ENCODE measurements around the gene PARD3B. TPM values are rescaled to one million over a fixed set of nuclear protein-coding genes. Genes with fewer than 3 reads are reported as not detected.

PARD3B gene, protein sequence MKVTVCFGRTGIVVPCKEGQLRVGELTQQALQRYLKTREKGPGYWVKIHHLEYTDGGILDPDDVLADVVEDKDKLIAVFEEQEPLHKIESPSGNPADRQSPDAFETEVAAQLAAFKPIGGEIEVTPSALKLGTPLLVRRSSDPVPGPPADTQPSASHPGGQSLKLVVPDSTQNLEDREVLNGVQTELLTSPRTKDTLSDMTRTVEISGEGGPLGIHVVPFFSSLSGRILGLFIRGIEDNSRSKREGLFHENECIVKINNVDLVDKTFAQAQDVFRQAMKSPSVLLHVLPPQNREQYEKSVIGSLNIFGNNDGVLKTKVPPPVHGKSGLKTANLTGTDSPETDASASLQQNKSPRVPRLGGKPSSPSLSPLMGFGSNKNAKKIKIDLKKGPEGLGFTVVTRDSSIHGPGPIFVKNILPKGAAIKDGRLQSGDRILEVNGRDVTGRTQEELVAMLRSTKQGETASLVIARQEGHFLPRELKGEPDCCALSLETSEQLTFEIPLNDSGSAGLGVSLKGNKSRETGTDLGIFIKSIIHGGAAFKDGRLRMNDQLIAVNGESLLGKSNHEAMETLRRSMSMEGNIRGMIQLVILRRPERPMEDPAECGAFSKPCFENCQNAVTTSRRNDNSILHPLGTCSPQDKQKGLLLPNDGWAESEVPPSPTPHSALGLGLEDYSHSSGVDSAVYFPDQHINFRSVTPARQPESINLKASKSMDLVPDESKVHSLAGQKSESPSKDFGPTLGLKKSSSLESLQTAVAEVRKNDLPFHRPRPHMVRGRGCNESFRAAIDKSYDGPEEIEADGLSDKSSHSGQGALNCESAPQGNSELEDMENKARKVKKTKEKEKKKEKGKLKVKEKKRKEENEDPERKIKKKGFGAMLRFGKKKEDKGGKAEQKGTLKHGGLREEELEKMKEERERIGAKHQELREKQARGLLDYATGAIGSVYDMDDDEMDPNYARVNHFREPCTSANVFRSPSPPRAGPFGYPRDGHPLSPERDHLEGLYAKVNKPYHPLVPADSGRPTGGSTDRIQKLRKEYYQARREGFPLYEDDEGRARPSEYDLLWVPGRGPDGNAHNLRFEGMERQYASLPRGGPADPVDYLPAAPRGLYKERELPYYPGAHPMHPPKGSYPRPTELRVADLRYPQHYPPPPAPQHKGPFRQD (N-terminal part only)
- 37.4 TPM for polyA plus RNA-seq (ENCODE audit: insufficient read length)
- long read RNA-seq, donor 1, partial matches to known transcripts, result 6 of 6 reads
- long read RNA-seq, donor 1, other reads (novel, unspliced or antisense), result 0 of 6 reads
- long read RNA-seq, donor 2, partial matches to known transcripts, result 5 of 5 reads
- long read RNA-seq, donor 2, other reads (novel, unspliced or antisense), result 0 of 5 reads
- long read RNA-seq, donor 3, full-length matches to known transcripts, result 1 of 1 reads
- long read RNA-seq, donor 3, partial matches to known transcripts, result 0 of 1 reads
- long read RNA-seq, donor 3, other reads (novel, unspliced or antisense), result 0 of 1 reads
- long read RNA-seq, donor 4, result 0 reads
- long read RNA-seq, donor 5, result 0 reads
- long read RNA-seq, donor 6, result 0 reads
- long read RNA-seq, donor 7, partial matches to known transcripts, result 45 of 46 reads
- long read RNA-seq, donor 7, other reads (novel, unspliced or antisense), result 0 of 46 reads
- long read RNA-seq, donor 8, partial matches to known transcripts, result 17 of 17 reads
- long read RNA-seq, donor 8, other reads (novel, unspliced or antisense), result 0 of 17 reads

DNA sequence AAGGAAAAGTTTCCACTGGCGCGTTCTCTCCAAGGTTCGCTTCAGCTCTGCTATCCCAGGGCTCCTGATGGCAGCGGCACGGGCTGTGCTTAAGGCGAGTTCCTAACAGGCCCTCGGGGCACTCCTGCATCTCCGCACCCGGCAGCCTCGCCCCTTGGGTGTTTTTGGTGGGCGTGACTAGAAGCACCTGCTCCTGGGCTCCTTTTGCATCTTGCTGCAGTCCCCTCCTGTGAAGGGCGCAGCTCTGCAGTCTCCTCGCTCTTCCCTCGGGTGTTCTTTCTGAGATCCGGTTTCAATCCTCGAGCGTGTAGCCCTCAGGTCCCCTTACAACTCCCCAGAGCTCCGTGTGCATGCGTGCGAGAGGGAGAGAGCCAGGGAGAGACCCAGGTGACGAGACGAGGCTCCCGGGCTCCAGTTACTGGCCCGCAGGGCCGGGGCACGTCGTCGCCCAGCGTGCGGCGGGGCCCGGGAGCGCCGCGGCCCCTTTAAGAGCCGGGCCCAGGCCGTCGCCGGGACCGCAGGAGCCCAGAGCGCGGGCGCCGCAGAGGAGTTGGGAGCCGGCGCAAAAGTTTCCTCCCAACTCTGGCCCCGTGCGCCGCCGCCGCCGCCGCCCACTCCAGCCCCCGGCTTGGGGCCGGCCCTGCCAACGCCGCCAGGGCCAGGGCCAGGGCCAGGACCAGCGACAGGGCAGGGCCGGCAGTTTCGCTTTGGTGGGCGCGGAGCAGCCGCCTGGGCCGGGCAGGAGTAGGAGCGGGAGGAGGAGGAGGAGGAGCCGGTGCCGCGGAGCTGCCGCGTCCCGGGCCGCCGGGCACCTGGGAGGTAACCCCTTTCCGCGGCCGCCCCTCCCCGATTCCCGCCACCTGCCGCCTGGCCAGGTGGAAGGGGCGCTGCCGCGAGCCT lies at the start of gene PARD3B:
Gene PARD3B (plus strand): TSS at position 515 of the 900 bp plus-strand sequence. CDS start 525 bp downstream, outside the sequence.
- peak; percentile 71 for DNase-seq

DNA sequence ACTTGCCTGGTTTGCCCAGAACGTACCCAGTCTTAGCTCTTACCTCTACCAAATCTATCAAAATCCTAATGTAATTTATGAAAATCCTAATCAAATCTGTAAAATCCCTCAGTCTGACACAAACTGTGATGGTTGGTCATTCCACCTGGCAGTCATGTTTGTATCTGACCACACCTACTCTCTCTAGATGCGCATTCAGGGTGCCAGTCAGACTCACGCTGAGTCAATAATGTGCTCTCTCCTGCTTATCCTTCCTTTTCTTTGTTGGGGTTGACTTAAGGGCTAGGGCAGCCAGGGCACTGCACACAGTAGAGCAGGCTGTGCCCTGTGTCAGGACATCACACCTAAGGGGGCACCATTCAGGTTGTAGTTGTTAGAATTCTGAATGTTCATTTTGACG lies 48.5 kb upstream of the PARD3B start:
- DNase-seq, result no peak

DNA sequence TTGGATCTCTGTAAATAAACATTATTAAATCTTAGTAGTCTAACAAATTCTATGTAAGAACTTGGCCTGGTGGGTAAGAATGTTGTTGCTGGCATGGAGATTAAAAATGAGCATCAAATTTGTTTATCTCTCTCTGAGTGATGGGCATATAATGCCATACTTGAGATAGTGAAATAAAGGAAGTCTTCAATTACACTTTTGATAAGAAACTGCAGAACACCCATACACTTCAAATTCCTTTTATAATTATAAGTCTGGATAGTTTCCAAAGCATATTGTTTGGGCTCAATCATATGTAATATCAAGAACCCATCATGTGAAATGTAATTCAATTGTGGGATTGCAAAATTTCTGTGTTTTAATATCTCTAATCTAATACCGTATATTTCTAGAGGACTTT lies 47.4 kb upstream of the PARD3B start:
- DNase-seq, result no peak

DNA sequence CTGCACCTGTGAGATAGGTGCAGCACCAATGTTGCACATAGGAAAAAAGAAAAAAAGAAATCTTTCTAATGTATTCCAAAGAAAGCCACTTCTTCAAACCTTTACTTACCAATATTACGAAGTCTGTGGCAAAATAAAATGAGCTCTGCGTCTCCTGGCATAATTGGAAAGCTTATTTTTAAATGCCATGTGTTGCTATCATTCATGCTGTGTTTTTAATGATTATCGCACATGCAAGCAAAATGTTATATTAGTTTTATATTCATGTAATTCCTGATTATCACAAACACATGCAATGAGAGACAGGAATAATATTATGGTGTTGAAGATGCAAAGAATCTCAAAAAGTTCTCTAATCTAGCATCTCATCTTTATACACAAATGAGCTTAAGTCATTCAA lies 47.0 kb upstream of the PARD3B start:
- DNase-seq, result no peak

DNA sequence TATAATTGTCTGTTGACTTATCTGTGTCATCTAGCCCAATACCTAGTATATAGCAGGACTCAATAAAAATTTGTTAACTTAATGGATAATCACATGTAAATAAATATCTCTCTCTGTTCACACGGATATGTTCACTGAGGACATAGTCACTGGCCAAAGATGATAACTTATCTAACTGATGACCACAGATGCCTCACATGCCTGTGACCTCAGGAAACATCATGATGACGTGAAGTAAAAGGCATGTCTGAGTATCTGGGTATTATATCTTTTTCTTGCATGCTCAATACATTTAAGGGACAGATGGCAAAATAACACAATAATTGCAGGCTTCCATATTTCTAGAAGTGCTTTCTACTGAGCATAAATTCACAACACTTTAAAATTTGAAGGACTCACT lies 41.4 kb upstream of the PARD3B start:
- no peak for DNase-seq

DNA sequence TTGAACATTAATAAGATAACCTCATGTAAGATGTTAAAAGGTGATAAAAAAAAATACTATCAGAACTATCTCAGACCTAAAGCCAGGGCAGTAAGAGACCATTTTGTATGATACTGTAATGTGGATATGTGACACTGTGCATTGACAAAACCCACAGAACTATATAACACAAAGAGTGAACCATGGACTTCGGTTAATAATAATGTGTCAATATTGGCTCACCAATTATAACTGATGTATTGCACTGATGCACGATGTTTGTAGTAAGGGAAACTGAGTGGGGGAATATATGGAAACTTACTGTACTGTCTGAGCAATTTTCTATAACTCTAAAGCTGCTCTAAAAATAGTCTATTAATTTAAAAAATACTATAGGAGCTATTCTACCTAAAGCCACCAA lies 40.7 kb upstream of the PARD3B start:
- no peak for DNase-seq

DNA sequence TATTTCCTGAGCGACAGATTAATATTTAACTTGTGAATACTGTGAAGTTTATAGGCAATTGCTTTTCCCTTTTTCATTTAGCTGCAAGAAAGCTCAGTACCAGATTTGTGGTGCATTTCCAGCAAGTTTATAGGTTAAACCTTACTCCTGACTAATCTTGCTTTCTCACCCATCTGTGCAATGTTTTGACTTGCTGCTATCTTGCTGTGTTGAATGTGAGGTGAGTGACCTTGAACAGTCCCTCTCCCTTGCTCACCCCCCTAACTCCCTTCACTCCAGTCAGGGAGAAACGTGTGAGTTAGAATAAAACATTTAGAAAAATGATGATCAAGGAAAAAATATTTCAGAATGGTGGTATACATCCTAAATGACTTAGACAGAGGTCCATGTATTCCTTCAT lies 39.8 kb upstream of the PARD3B start:
- no peak for DNase-seq

DNA sequence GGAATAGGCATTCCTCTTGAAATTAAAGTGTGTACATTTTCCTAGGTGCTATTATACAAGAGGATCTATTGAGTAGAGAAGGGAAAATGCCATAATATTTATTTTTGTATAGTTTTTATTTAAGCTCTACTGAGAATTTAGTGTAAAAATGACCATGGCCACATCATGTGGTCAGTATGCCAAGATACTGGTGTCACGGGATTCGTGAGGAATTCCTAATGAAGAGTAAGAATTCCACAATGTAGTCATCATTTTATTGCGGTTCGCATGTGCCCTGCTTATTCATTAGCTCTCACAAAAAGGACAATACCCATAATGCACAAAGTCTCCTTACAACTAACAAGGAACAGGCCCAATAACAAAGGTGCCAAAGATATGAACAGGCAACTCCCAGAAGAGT lies 39.3 kb upstream of the PARD3B start:
- DNase-seq, result no peak

DNA sequence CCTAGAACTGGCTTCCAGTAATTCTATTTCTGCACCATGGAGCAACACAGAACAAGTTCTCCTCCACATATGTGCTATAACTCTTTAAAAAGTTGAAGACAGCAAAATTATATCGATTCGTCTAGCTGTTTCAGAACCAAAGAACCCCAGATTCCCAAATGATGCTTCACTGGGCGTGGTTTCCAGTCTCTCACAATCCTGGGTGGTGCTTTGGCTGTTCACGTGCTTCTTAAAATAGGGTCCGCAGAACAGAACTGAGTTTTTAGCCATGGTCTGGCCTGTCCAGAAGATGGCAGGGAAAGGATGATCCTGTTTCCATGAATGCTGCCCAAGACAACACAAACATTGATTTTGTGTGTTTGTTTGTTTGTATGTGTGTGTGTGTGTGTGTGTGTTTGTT lies 37.6 kb upstream of the PARD3B start:
- no peak for DNase-seq

DNA sequence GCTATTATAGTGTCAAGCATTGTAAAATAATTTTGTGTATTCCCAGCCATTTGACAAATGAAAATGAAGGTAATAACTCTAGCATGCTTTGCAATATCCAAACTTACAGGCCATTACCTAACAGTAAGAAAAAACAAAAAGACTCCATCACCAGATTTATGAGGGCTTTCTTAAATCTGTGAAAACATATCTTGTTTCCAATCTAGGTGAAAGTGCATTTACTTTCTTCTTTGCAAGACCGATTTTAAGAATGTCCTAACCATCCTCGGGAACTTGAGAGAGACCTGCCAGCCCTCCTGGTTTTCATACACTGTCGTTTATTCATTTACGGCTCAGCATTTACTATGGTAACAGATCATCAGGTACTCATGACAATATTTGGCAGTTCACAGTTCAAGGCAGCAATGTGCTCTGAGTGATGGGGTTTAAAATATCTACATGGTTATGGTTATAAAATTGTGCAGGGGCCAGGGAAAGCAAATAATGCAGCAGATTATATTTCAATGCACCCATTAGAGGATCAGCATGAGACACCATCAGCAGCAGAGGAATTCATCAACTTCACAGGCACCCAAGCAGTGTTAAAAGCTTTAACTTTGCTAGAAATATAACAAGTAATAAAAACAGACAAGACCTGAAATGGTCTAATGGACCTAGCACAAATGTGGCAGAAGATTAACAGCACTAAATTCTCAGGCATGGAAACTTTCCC lies 34.4 kb upstream of the PARD3B start:
- DNase-seq, result peak; percentile 27

DNA sequence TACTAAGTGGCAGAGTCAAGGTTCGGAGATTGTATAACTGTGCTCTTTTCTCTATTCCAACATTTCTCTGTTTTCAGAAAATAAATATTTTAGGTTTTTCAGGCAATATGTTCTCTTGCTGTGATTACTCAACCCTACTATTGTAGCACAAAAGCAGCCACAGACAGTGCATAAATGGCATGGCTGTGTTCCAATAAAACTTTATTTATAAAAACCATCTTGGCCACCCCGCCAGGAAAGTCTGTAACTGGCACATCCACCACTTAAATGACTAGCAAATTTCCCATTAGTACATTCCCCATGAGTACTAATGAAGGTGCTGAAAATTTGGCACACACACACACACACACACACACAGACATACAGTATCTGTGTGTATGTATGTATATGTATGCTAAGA lies 30.8 kb upstream of the PARD3B start:
- DNase-seq, result no peak

DNA sequence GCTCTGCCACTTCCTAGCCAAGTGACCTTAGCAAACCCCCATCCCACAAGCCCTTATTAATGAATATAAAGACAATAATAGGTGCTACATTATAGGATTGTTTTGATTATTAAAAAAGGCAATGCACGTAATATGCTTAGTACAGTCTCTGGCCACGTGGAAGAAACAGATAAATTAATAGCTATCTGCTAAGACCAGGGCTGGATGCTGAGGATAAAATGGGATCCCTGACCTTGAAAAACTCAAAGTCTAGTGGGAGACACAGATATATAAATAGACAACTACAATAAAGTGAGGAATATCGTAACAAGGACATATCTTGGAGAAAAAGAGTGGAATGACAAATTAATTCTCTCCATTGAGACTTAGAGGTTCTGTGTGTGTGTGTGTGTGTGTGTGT lies 29.9 kb upstream of the PARD3B start:
- DNase-seq, result no peak

DNA sequence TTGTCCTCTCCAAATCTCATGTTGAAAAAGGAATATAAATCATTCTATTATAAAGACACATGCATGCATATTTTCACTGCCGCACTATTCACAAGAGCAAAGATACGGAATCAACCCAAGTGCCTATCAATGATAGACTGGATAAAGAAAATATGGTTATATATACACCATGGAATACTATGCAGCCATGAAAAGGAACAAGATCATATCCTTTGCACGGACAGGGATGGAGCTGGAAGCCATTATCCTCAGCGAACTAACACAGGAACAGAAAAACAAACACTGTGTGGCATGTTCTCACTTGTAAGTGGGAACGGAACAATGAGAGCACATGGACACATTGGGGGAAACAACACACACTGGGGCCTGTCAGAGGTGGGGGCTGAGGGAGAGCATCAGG lies 28.1 kb upstream of the PARD3B start:
- no peak for DNase-seq

DNA sequence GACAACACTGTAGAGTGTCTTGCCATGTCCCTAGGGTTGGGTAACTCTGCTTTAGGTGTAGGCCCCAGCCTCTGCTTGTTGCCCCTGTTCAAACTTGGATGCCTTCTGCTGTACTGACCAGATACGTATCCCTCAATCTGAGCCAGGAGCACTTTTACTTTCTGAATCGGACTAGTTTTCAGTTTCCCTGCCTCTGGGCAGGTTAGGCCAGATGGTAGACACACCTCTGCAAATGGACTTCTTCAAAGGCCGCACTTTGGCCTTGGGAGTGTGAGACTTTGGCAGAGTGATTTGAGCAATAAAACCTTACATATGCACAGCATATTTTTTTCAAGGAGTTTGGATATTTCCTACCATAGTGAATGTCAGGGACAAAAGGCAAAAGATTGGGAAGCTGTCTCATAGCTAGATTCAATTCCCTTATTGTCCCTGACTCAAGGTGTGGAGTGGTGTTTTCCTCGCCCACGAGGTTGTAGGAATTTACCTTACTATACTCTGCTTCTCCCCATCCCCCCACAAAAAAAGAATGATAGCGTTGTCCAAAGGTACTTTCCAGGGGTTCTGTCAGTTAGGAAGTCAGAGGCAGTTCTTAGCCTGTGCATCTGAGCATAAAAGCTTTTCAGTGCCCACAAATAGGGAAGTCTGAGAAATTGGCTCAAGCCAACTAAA lies 15.3 kb upstream of the PARD3B start:
- no peak for DNase-seq

DNA sequence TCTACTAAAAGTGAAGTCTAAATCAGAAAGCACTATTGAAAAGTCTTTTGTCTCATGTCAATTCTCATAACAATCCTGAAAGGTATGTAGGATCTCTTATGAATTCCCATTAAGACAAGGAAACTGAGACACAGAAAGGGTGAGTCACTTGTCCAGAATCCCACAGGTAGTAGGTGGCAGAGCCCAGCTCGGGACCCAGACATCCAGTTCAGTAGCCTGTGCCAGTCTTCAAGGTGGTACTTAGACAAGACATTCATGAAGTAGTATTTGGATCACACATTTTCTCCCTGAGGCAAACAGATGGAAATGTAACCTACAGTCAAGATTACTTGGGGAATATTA lies 14.8 kb upstream of the PARD3B start:
- no peak for DNase-seq

DNA sequence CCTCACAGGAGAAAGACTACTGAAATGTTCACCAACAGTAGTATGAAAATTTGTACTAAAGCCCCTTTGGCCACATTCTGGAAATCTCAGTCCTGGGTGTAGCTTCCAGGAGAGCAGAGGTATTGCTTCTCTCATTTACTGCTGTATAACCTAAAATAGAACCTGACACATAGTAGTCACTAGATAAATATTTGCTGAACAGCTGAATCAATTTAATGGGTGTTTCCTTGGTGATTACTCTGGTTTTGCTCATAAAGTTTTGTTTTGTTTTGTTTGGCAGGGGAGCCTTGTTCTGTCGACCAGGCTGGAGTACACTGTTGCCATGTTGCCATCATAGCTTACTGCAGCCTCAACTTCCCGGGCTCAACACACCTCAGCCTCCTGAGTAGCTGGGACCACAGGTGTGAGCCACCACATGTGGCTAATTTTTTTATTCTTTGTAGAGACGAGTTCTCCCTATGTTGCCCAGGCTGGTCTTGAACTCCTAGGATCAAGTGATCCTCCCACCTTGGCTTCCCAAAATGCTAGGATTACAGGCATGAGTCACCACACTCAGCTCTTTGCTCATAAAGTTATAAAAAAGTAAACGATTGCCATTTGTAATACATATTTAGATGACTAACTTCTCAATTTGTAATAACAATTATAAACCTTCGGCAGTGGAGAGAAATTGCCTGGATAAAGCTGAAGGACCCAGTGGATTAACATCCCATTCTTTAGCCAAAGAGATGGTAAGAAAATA lies 11.5 kb upstream of the PARD3B start:
- no peak for DNase-seq

DNA sequence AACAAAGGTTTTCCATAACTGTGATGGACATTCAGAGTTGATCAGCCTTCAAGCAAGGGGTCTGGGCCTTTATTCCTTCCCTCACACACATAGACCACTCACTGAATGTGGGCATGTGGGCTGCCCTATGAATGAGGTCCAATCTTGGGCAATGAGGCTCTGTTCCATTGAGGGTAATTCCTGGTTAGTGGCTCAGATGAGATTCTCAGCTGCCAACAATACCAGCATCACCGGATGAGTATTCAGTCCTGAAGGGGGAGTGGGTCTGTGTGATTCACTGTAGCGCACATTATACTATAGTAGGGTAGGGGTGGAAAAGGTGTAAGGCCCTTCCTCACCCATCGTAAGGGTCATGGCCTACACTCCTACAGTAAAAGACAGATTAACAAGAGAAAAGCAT lies 9.9 kb upstream of the PARD3B start:
- no peak for DNase-seq

DNA sequence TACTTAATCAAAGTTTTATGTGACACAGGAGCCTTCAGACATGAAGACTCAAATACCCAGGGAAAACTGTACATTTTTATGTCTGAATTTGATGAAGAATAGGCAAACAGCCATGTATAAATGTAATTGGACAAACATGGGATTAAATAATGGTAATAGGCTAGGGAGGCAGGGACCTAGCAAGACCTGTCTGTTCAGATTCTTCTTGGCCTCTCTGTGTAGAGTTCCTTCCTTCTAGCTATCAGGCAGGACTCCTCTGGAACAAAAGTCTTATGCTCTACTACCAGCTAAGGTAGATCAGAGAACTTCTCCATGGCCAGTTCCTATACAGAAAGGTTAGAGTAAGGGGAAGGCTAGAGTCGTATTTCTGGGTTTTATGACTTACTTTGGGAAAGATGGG lies 9.5 kb upstream of the PARD3B start:
- no peak for DNase-seq

All from left kidney (tissue), 8 donors.